ENCODE measurements around the gene KRTAP10-11. TPM values are rescaled to one million over a fixed set of nuclear protein-coding genes. Genes with fewer than 3 reads are reported as not detected.

KRTAP10-11 gene
- total and polyA plus RNA-seq, 2 donors from 2014 or later = not detected

DNA sequence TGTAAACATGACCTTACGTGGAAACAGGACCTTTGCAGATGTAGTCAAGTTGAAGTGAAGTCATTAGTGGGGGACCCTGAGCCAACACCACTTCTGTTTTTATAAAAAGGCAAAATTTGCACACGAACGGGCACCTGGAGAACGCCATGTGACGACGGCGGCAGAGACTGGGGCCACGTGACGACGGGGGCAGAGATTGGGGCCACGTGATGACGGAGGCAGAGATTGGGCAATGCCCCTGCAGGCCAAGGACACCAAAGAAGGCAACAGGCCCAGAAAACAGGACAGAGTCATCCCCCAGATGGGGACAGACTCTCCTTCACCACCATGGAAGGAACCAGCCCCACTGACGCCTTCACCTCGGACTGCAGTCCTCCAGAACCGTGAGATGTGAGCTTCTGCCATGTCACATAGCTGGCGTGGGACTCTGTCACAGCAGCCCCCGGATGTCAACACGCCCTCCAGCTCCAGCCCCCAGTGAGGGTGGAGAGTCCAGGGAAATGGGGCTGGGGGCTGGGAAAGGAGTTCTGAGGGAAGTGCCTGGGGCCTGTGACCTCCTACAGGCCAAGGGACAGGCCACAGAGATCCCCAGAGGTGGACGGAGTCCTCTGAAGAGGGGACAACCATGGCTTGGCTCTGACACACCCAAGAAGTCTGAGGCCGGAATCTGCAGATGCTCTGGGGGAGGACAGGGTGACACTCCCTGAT is 4.2 kb downstream of the KRTAP10-11 start:
- H3K27ac ChIP-seq (ENCODE audit: low read depth in 2 of 2, low read length in 2 of 2) = no peak overlapping the region
- no peaks in the 10 kb centered on the region for H3K9me3 ChIP-seq (ENCODE audit: control insufficient read depth in 2 of 3, insufficient read depth in 1 of 3, low read length in 3 of 3)
- TF ChIP-seq, protein P1, sequence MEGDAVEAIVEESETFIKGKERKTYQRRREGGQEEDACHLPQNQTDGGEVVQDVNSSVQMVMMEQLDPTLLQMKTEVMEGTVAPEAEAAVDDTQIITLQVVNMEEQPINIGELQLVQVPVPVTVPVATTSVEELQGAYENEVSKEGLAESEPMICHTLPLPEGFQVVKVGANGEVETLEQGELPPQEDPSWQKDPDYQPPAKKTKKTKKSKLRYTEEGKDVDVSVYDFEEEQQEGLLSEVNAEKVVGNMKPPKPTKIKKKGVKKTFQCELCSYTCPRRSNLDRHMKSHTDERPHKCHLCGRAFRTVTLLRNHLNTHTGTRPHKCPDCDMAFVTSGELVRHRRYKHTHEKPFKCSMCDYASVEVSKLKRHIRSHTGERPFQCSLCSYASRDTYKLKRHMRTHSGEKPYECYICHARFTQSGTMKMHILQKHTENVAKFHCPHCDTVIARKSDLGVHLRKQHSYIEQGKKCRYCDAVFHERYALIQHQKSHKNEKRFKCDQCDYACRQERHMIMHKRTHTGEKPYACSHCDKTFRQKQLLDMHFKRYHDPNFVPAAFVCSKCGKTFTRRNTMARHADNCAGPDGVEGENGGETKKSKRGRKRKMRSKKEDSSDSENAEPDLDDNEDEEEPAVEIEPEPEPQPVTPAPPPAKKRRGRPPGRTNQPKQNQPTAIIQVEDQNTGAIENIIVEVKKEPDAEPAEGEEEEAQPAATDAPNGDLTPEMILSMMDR (IDR thresholded peaks at IDR 0.05; ENCODE audit: borderline replicate concordance, extremely low read depth, insufficient read depth) = no peak
- H3K4me1 ChIP-seq (ENCODE audit: control insufficient read depth in 2 of 3, insufficient read depth in 2 of 3, low read depth in 1 of 3, low read length in 3 of 3) = no peaks in the 10 kb centered on the region
- FAIRE-seq (no peak), DNase-seq (no peak)
- H3K9ac ChIP-seq (ENCODE audit: low read length in 3 of 3) = no peak overlapping the region
- intact Hi-C loops (cut with DNase I) = no loop called here
- no peaks in the 10 kb centered on the region for H3K36me3 ChIP-seq (ENCODE audit: control insufficient read depth in 2 of 3, insufficient read depth in 3 of 3, low read length in 3 of 3)
- H3K4me3 ChIP-seq (ENCODE audit: low read length in 3 of 3) = no peak overlapping the region
- no peaks in the 10 kb centered on the region for H3K27me3 ChIP-seq (ENCODE audit: control insufficient read depth, insufficient read depth, low read length)

DNA sequence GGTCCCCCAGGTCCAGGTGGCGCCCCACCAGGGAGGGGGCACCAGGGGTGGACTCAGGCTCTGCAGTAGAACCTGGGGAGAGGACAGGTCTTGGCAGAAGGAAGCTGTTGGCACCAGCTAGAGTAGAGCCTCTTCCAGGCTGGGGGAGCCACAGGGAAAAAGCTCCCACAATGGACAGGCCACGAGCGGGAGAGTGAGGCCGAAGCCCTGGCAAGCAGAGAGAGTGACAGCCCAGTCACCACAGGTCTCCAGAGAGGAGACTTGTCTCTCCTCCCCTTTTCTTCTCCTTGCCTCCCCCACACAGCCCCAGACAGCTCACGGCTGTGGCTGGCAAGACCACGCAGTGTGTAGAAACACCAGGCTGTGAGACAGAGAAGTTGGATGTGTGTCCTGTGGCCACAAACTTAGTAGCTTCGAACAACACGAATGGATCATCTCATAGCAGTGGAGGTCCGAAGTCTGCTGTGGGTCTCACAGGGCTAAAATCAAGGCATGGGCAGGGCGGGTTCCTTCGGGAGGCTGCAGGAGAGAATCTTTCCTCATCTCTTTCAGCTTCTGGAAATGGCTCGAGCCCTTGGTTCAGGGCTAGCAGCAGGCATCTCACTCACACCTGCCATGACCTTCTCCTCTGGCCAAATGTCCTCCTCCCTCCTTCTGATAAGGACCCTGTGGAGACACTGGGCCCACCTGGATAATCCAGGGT is 4.9 kb downstream of the KRTAP10-11 start:
- no peaks in the 10 kb centered on the region for H3K36me3 ChIP-seq (ENCODE audit: control insufficient read depth in 2 of 3, insufficient read depth in 3 of 3, low read length in 3 of 3)
- H3K9ac ChIP-seq (ENCODE audit: low read length in 3 of 3) = no peak overlapping the region
- DNase-seq (no peak), FAIRE-seq (no peak)
- no peak overlapping the region for H3K27ac ChIP-seq (ENCODE audit: low read depth in 2 of 2, low read length in 2 of 2)
- TF ChIP-seq, protein P1 (IDR thresholded peaks at IDR 0.05; ENCODE audit: borderline replicate concordance, extremely low read depth, insufficient read depth) = no peak
- no peaks in the 10 kb centered on the region for H3K27me3 ChIP-seq (ENCODE audit: control insufficient read depth, insufficient read depth, low read length)
- H3K9me3 ChIP-seq (ENCODE audit: control insufficient read depth in 2 of 3, insufficient read depth in 1 of 3, low read length in 3 of 3) = peaks cover 0 to 3% (median 0%) of the 10 kb centered on the region in 3 donors
- H3K4me3 ChIP-seq (ENCODE audit: low read length in 3 of 3) = no peak overlapping the region
- intact Hi-C loops (cut with DNase I) = no loop called here
- no peaks in the 10 kb centered on the region for H3K4me1 ChIP-seq (ENCODE audit: control insufficient read depth in 2 of 3, insufficient read depth in 2 of 3, low read depth in 1 of 3, low read length in 3 of 3)

DNA sequence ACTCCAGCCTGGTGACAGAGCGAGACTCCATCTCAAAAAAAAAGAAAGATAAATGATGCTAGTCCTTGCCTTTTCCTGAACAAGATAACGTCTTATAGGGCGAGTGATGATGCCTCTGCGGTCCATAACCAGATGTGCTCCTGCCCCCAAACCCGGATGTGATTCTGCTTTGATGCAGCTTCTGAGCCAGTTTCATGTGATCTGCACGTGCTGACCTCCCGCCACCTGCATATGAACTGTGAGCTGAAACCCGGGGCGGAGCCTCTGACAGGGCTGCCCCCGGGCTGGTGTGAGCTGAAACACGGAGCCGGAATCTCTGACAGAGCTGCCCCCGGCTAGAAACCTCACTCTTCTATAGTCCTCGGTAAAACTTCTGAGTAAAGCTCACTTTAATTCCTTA is 6.9 kb downstream of the KRTAP10-11 start:
- DNase-seq (no peak), FAIRE-seq (no peak)
- no peaks in the 10 kb centered on the region for H3K27me3 ChIP-seq (ENCODE audit: control insufficient read depth, insufficient read depth, low read length)
- H3K27ac ChIP-seq (ENCODE audit: low read depth in 2 of 2, low read length in 2 of 2) = no peak overlapping the region
- peaks cover 0 to 11% (median 4%) of the 10 kb centered on the region in 3 donors for H3K9me3 ChIP-seq (ENCODE audit: control insufficient read depth in 2 of 3, insufficient read depth in 1 of 3, low read length in 3 of 3)
- H3K4me3 ChIP-seq (ENCODE audit: low read length in 3 of 3) = no peak overlapping the region
- H3K36me3 ChIP-seq (ENCODE audit: control insufficient read depth in 2 of 3, insufficient read depth in 3 of 3, low read length in 3 of 3) = no peaks in the 10 kb centered on the region
- intact Hi-C loops (cut with DNase I) = no loop called here
- no peak overlapping the region for H3K9ac ChIP-seq (ENCODE audit: low read length in 3 of 3)
- H3K4me1 ChIP-seq (ENCODE audit: control insufficient read depth in 2 of 3, insufficient read depth in 2 of 3, low read depth in 1 of 3, low read length in 3 of 3) = no peaks in the 10 kb centered on the region
- TF ChIP-seq, protein P1 (IDR thresholded peaks at IDR 0.05; ENCODE audit: borderline replicate concordance, extremely low read depth, insufficient read depth) = no peak
